ENCODE data around the gene DLG2.

DNA sequence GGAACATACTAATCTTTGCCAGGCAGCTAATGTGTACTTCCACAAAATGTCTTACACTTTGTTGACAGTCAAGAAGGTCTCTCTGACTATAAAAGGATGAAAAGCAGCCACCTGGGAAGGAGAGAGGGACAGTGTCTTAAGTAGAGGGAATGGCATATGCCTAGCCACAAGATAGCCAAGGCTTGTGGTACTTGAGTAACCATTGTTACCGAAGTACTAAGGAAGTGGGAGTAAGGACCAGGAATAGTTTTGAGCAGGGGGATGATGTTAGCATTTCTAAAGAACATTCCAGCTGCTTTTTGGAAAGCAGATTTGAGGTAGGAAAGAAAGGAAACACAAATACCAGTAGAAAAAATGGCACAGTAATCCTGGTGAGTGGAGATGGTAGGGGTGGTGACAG lies 24.0 kb upstream of the DLG2 start:
- TF ChIP-seq, protein P1, sequence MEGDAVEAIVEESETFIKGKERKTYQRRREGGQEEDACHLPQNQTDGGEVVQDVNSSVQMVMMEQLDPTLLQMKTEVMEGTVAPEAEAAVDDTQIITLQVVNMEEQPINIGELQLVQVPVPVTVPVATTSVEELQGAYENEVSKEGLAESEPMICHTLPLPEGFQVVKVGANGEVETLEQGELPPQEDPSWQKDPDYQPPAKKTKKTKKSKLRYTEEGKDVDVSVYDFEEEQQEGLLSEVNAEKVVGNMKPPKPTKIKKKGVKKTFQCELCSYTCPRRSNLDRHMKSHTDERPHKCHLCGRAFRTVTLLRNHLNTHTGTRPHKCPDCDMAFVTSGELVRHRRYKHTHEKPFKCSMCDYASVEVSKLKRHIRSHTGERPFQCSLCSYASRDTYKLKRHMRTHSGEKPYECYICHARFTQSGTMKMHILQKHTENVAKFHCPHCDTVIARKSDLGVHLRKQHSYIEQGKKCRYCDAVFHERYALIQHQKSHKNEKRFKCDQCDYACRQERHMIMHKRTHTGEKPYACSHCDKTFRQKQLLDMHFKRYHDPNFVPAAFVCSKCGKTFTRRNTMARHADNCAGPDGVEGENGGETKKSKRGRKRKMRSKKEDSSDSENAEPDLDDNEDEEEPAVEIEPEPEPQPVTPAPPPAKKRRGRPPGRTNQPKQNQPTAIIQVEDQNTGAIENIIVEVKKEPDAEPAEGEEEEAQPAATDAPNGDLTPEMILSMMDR (IDR thresholded peaks at IDR 0.05): no peak
- no peak for TF ChIP-seq POLR2A (IDR thresholded peaks at IDR 0.05; ENCODE audit: low read depth)
- TF ChIP-seq POLR2AphosphoS5 (IDR thresholded peaks at IDR 0.05): no peak
- TF ChIP-seq EP300 (IDR thresholded peaks at IDR 0.05): no peak
